Activated effector memory CD4-positive, alpha-beta T cell treated with anti-CD3 and anti-CD28 coated beads, Interleukin-2, amount 50 U/mL, for 16 hours (primary cell): ENCODE measurements around the gene C6orf163.

Source experiments
- DNase-seq: peaks from one replicate; pipeline ENCODE4 v3.0.0-alpha.2; 2020

Gene C6orf163

DNA sequence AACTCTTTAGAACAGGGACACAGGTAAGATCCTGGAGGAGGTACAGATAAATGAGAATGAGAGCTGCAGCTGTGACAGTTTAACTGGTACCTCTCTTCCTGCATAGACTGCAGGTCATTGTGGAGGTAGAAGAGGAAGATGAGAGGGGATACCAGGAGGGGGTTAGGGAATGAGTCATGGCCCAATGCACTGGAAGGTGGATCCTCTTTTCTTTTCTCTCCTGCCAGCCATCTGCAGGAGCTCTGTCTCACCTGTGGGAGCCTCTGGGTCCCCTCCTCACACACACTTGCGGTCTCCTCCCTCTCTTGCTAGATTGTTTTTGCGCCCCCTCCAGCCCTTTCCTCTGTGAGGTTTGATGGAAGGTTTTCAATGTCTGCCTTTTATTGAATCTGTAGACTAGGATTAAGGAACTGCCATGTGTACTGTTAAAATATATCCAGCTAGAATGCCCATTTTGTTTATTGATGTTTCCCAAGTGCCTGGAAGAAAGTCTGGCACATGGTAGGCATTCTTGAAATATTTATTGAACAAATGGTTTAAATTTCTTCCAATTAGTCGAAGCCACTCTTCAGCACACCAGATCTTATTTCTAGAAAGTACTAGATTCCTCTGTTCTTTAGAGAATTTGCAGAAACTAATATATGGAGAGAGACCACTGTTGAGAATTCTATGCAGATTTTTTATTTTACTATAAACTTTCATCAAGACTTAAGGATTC lies 13.0 kb downstream of the C6orf163 start:
- DNase-seq = no peak

DNA sequence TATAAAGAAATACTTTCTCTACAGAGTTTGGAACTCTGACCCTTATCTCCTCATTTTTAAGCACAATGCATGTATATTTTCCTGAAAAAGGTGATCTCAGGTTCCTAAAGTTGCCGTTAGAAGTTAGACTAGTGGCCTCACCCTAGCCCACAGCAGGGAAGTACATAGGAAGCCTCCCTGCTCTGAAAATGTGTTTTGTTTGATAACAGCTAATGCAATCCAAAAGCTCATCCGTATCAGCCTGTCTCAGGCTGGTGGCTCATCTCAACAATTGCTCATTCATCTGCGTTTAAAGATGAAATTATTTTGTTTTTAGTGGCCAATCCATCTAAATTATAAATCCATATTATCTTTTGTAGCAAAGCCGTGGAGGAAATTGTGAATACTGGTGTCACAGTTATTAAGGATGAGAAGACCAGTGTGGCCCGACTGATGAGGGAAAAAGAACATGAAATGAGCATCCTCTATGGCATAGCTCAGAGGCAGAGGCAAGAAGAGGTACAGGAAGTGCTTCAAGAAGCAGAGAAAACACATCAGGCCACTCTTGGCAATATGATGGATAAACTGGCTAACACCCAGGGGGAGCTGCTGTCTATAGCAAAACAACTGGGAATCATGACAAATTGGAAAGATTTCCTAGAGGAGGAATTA lies 20.1 kb downstream of the C6orf163 start:
- no peak for DNase-seq

- no peak for DNase-seq
Measured at GRCh38 chr6:87366072-87366827, 21.6 kb downstream of the C6orf163 start.

DNA sequence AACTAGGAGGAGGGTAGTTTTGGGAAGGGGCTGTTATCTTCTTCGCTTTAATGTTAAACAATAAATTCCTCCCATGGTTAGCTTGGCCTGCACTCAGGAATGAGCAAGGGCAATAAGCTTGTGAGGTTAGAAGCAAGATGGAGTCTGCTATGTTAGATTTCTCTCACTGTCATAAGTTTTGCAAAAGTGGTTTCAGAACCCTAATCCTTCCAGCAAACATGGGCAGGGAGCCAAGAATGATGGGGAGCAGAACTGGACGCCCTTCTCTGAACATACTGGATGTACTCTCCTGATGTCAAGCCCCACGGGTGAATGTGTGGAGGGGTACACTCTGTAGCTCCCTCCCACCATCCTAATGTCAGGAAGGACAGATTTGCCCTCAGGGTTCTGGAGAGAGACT lies 22.3 kb downstream of the C6orf163 start:
- DNase-seq = no peak

GRCh38 chr6:87373377-87373776 lies 28.8 kb downstream of the C6orf163 start:
- DNase-seq = no peak

DNA sequence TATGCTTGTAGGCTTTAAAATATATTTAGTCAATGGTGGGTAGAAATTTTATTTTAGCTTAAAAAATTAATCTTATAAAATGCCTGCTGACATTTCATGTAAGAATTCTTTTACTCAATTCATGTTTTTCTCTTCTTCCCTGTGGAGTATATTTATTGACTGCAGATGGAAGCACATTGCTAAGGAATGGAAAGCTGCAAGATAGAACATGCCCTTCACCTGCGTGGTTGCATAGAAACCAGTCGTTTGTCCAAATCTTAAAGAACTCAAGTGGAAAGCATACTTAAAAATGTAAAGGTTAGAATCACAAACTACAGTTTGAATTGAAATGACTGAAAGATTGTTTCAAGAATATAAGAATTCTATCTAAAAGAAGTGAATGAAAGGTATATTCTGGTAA lies 30.7 kb downstream of the C6orf163 start:
- DNase-seq = no peak

- DNase-seq = no peak
Measured at GRCh38 chr6:87376643-87377042, 32.0 kb downstream of the C6orf163 start.

- no peak for DNase-seq
Measured at GRCh38 chr6:87378947-87379346, 34.3 kb downstream of the C6orf163 start.

DNA sequence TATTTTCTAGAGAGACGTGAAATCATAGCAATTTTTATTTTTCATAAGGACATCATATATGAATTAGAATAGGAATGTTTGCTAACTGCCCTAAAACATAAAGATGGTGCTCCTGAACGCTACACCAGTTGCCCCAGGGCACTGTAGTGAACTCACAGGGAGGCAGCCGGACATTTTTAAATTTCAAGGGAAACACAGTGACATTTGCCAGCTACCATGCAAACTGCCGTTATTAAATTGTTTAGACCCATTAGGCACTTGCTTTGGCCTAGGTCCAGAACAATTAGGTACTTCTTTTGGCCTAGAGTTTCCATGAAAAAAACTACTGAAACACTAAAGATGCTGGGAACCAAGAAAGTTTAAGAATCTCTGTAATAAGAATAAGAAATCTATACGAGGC lies 38.2 kb downstream of the C6orf163 start:
- DNase-seq = no peak

DNA sequence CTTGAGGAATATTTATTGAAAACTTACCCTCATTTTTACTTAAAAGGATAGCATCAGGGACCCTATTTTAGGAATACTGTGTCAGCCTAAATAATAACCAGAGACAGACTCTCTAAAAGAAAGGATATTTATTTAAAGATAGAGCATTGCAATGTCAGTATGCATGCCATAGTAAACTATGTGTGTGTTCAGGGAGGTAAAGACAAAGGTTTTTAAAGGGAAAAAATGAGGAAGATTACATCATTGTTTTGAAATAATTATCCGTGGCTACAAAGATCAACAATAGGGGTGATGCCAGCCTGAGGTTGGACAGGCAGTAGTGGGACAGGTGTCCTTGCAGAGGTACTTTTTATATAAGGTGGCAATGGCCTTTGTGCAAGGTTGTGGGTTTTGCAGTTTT lies 39.4 kb downstream of the C6orf163 start:
- DNase-seq = no peak

DNA sequence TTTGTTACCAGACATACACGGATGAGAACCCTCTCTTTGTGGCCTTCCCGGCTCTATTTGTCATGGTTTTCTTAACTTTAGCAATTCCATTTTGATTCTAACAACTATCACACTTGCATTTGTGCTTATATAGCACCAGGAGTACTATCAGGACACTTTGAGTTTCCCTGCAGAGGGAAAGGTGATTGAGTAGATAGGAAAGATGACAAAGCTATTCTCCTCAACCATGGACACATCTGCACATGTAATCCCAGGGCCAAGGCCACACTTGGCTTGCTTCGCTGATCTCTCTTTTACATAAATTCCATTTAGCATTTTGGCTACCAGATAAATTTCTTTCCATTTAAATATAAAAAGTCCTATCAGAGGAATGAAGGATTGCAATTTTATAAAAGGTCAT lies 39.8 kb downstream of the C6orf163 start:
- no peak for DNase-seq

- no peak for DNase-seq
Measured at GRCh38 chr6:87391334-87391733, 46.7 kb downstream of the C6orf163 start.

GRCh38 chr6:87393026-87393622 lies 48.5 kb downstream of the C6orf163 start:
- DNase-seq = no peak

- DNase-seq = no peak
Measured at GRCh38 chr6:87395431-87395830, 50.8 kb downstream of the C6orf163 start.

- DNase-seq = no peak
Measured at GRCh38 chr6:87396595-87397392, 52.2 kb downstream of the C6orf163 start.

- DNase-seq = no peak
Measured at GRCh38 chr6:87397656-87398055, 53.0 kb downstream of the C6orf163 start.

DNA sequence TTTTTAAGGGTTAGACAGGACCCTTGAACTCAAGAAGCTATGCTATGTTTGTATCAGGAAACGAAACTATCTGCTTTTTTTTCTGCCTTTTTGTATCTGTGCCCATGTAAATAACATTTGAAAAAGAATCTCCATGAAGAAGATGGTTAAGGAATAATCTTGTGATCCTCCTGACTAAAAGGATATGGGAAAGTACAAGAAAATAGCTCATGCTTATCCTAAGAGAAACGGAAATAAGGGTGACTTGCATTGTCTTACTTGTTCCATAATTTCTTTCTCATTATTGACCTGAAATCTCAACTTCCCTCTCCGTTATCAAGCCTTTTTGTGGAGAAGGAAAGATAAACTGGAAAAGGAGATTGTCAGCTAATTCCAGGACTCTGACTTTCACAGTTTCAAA lies 57.2 kb downstream of the C6orf163 start:
- DNase-seq = no peak

- DNase-seq = no peak
Measured at GRCh38 chr6:87407561-87407900, 62.9 kb downstream of the C6orf163 start.

DNA sequence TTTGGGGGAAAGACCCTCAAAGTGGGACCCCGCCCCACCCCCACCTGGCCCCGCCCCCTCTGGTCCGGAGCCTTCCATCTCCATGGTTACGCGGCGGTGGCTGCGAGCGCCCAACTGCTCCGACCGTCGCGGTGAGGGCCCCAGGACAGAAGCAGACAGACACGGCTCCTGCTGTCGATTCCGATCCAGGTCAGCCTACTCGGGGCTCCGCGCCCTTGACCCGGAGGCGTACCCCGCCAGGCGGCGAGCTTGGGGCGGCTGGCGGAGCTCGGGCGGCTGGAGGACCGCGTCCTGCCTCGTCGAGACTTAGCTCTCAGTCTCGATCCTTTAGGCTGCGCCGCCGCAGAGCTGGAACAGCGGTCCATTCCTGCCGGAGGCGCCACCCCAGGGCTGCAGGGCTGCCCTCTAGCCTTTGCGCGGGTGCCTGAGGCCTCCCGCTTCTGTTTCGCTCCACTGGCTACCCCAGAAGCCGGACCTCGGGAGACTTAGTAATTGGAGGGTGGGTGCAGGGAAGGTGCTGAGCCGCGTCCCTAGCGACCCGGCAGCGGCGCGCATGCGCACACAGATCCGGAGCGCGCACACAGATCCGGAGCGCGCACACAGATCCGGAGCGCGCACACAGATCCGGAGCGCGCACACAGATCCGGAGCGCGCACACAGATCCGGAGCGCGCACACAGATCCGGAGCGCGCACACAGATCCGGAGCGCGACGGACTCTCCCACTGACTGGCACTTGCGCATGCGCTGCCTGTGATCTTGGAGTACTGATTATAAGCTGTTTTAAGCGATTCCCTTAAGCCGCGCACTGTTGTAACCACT lies 63.5 kb downstream of the C6orf163 start, which contains the start of gene CFAP206:
TSS of gene CFAP206 (plus strand) at position 72 of the 820 bp plus-strand sequence. CDS start 1,868 bp downstream, outside the sequence.
- peak; percentile 92 for DNase-seq

GRCh38 chr6:87408721-87409155 lies 64.1 kb downstream of the C6orf163 start:
- DNase-seq = no peak
